Activated naive CD4-positive, alpha-beta T cell treated with anti-CD3 and anti-CD28 coated beads, Interleukin-2, amount 10 ng/mL, durations not matched to agents 7 days and 5 days (primary cell): Measurements from ENCODE around the gene UST.
"Not testable (repeated sequence)": the region's sequence is repeated elsewhere in the genome, so short reads cannot be mapped to it uniquely, and the experiment has no call there.

Source experiments
- CTCF ChIA-PET: fragments of 350-600 bp; sonication (Branson Sonifier 250); formaldehyde crosslinking; loops from one replicate; lab custom pipeline; 2021; ENCODE audit warnings: antibody characterized with exemption; lab: Charles Lee
- DNase-seq: peaks from one replicate; pipeline ENCODE4 v3.0.0-alpha.2; 2020
- H3K27ac Mint-ChIP-seq: one replicate; pipeline ENCODE4 v1.8.0; 2021; ENCODE audit warnings: mild to moderate bottlenecking, moderate library complexity, mixed read lengths
- H3K27me3 Mint-ChIP-seq: one replicate; pipeline ENCODE4 v1.8.0; 2021; ENCODE audit warnings: mild to moderate bottlenecking, mixed read lengths
- H3K36me3 Mint-ChIP-seq: one replicate; pipeline ENCODE4 v1.8.0; 2021; ENCODE audit warnings: mixed read lengths
- H3K4me1 Mint-ChIP-seq: one replicate; pipeline ENCODE4 v1.8.0; 2021; ENCODE audit warnings: mixed read lengths
- H3K4me3 Mint-ChIP-seq: one replicate; pipeline ENCODE4 v1.8.0; 2021; ENCODE audit warnings: mild to moderate bottlenecking, moderate library complexity, mixed read lengths
- H3K9me3 Mint-ChIP-seq: one replicate; pipeline ENCODE4 v1.8.0; 2021; ENCODE audit warnings: mixed read lengths

The UST gene

DNA sequence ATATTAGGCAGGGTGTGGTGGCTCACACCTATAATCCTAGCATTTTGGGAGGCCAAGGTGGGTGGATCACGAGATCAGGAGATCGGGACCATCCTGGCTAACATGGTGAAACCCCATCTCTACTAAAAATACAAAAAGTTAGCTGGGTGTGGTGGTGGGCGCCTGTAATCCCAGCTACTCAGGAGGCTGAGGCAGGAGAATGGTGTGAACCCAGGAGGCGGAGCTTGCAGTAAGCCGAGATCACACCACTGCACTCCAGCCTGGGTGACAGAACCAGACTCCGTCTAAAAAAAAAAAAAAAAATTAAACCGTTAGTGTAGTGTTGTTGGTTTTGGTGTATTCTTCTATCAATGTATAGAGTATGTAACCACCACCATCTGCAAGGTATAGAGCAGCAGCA lies 133.9 kb downstream of the UST start:
- H3K4me3 Mint-ChIP-seq, H3K36me3 Mint-ChIP-seq, CTCF ChIA-PET: not testable (repeated sequence)

DNA sequence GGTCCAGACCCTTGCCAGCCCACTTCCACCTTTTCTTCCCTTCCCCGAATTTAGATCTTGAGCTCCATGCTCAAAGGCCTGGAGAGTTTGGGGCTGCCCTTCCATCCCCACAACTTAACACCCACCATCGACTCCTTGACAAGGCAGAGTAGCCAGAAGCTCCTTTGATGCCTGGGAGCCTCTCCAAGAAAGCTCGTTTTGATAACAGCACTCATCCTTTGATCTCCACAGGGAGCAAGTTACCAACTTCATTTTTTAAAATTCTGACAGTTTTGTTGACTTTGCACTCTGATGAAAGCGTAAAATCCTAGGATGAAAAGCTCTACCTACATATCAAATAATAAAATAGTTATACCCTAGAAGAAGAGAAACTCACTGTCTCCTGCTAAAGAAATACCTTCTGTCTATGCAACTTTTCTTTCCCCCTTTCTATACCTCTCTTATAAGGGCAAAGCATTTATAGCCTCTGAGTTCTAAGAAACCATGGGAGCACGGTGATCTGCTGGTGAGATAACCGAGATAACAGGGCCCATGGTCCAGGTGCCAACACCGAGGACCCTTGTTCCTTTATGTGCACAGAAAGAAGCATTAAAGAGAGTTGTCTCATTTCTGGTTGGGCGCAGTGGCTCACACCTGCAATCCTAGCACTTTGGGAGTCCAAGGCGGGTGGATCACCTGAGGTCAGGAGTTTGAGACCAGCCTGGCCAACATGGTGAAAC lies 134.9 kb downstream of the UST start:
- Mint-ChIP-seq H3K4me3 (no peak overlapping the region), H3K27me3 (no peaks in the 10 kb centered on the region), H3K36me3 (no peaks in the 10 kb centered on the region), H3K4me1 (no peaks in the 10 kb centered on the region), H3K9me3 (no peaks in the 10 kb centered on the region), H3K27ac (no peak overlapping the region)
- no peak for DNase-seq
- CTCF ChIA-PET, result no interaction called here

More for the DNA sequence above, 133.9 kb downstream of the UST start:
- H3K27ac Mint-ChIP-seq, DNase-seq, H3K9me3 Mint-ChIP-seq, H3K27me3 Mint-ChIP-seq, H3K4me1 Mint-ChIP-seq: not testable (repeated sequence)

- Mint-ChIP-seq H3K27ac (no peak overlapping the region), H3K36me3 (no peaks in the 10 kb centered on the region), H3K27me3 (peaks cover 5% of the 10 kb centered on the region), H3K4me1 (no peaks in the 10 kb centered on the region), H3K4me3 (no peak overlapping the region), H3K9me3 (no peaks in the 10 kb centered on the region)
- CTCF ChIA-PET, result no interaction called here
- DNase-seq, result no peak
Measured at GRCh38 chr6:148883270-148883669, 136.4 kb downstream of the UST start.

DNA sequence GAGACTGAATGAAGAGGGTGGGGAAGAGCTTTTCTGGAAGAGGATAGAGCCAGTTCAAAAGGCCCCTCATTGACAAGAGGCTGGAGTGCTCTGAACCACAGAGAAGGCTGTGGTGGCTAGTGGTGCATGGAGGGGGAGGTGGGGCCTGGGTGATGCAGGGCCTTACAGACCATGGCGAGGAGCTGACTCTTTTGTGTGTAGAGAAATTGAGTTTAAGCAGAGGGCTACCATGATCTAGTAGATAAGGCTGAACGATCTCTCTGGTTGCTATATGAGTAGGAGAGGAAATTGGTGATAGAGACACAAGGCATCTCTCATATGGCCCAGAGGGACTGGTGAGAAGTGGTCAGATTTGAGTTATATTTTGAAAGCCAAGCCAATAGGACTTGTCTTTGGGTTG lies 137.6 kb downstream of the UST start:
- no peaks in the 10 kb centered on the region for H3K4me1 Mint-ChIP-seq
- H3K9me3 Mint-ChIP-seq, result no peaks in the 10 kb centered on the region
- H3K36me3 Mint-ChIP-seq, result no peaks in the 10 kb centered on the region
- H3K27me3 Mint-ChIP-seq, result peaks cover 5% of the 10 kb centered on the region
- H3K4me3 Mint-ChIP-seq, result no peak overlapping the region
- no peak for DNase-seq
- CTCF ChIA-PET, result no interaction called here
- no peak overlapping the region for H3K27ac Mint-ChIP-seq

GRCh38 chr6:148885136-148885865 lies 138.5 kb downstream of the UST start:
- CTCF ChIA-PET, result no interaction called here

DNA sequence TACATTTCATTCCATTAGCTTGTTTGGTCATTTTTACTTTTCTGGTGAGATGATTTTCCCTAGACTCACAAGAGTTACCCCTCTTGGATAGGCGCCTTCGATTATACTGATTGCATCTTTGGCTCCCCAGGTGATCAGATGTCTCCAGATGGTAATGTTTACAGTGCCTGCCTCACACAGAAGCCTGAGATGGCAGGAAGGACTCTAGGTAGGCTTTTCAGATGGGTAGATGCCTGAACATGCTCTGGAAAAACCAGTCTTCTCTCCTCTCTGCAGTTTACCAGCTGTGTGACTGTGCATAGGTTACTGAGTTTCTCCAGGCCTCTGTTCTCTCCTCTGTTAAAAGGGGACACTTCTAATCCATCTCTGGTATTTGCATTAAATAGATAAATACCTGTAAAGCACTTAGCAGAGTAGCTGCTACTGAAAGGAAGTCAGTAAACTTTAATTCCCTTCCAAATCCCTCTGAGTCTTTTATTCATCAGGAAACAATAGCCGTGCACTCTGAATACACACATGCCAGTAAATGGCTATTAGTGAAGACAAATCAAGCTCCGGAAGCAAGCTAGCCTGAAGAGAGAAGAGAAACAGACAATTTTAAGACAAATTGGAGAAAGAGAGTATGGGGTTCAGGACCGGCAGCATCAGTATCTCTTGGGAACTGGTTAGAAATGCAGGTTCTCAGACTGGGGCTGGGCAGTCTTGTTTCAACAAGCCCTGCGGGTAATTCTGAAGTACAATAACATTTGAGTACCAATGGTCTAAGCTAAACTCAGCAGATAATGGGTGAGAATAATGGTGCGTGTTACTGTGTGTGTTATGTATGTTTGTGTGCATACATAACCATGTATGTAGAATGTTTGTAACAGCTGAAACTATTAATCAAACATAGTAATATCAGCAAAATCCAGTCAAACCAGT lies 139.4 kb downstream of the UST start:
- no peaks in the 10 kb centered on the region for H3K9me3 Mint-ChIP-seq
- no peaks in the 10 kb centered on the region for H3K4me1 Mint-ChIP-seq
- peaks cover 1% of the 10 kb centered on the region for H3K36me3 Mint-ChIP-seq
- H3K27me3 Mint-ChIP-seq, result peaks cover 5% of the 10 kb centered on the region
- CTCF ChIA-PET, result interaction anchor here (0.6 kb wide), 1 partner anchor 13 kb away, joined by 3 read pairs; no protein-coding TSS in a partner anchor
- no peak for DNase-seq
- no peak overlapping the region for H3K27ac Mint-ChIP-seq
- H3K4me3 Mint-ChIP-seq, result no peak overlapping the region

More at GRCh38 chr6:148885136-148885865, 138.5 kb downstream of the UST start:
- DNase-seq, result no peak
- Mint-ChIP-seq H3K27ac (no peak overlapping the region), H3K4me1 (no peaks in the 10 kb centered on the region), H3K36me3 (no peaks in the 10 kb centered on the region), H3K4me3 (no peak overlapping the region), H3K9me3 (no peaks in the 10 kb centered on the region), H3K27me3 (peaks cover 5% of the 10 kb centered on the region)

DNA sequence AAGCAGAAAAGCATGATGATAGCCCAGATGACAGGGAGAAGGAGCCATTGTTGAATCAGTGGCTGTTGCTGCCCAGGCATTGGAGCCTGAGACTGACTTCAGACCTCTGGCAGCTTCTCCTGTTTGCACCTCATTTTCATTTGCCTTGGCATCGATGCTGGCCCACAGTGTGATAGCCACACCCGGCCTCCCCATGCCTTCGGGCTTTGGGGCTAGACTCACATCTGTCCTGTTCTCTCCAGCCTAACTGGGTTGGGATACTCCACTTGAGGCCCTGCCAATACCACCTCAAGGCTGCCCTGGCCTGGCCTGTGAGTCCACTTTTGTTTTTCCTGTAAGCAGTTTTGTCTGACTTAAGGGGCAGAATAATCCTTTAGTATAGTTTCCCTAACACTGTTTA lies 140.4 kb downstream of the UST start:
- Mint-ChIP-seq H3K27me3 (peaks cover 5% of the 10 kb centered on the region), H3K27ac (no peak overlapping the region), H3K36me3 (peaks cover 1% of the 10 kb centered on the region), H3K9me3 (no peaks in the 10 kb centered on the region), H3K4me1 (no peaks in the 10 kb centered on the region), H3K4me3 (no peak overlapping the region)
- CTCF ChIA-PET, result interaction anchor here (0.6 kb wide), 1 partner anchor 14 kb away, joined by 3 read pairs; no protein-coding TSS in a partner anchor
- DNase-seq, result no peak

DNA sequence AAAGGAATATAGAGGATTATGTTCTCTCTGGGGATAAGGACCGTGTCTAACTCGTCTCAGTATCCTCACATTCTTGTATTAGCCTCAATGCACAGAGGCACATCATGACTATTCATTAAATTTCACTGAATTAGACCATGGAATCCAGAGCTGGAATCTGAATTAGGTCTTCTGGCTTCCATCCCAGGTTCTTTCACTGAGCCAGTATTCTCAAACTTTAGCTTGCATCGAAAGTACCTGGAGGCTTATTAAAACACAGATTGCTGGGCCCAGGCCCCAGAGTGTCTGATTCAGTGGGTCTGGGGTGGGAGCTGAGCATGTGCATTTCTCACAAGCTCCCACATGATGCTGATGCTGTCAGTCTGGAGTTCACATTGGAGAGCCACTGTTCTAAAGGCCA lies 142.0 kb downstream of the UST start:
- H3K27ac Mint-ChIP-seq, result no peak overlapping the region
- H3K9me3 Mint-ChIP-seq, result no peaks in the 10 kb centered on the region
- peaks cover 1% of the 10 kb centered on the region for H3K36me3 Mint-ChIP-seq
- H3K4me3 Mint-ChIP-seq, result no peak overlapping the region
- no peaks in the 10 kb centered on the region for H3K4me1 Mint-ChIP-seq
- CTCF ChIA-PET, result no interaction called here
- H3K27me3 Mint-ChIP-seq, result peaks cover 9% of the 10 kb centered on the region
- DNase-seq, result no peak

DNA sequence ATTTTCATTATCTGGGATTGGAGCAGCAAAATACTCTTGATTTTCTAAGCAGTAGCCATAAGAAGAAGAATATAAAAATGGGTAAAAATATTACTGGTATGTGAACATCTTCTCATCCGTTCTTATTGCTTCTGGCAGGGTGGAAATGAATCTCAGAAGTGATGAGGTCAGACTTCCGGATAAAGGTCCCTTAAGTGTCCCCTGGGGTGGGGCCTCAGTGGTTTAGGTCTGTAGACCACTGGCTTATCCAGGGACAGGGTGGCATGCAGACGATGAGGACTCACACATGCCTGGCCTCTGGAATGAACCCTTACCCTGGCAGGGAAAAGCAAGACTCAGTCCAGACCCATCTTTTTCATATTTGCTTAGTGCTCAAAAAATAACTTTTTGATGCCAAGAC lies 143.3 kb downstream of the UST start:
- DNase-seq, result no peak
- Mint-ChIP-seq H3K9me3 (no peaks in the 10 kb centered on the region), H3K4me1 (no peaks in the 10 kb centered on the region), H3K4me3 (no peak overlapping the region), H3K27ac (no peak overlapping the region), H3K27me3 (peaks cover 13% of the 10 kb centered on the region), H3K36me3 (peaks cover 1% of the 10 kb centered on the region)
- CTCF ChIA-PET, result no interaction called here

DNA sequence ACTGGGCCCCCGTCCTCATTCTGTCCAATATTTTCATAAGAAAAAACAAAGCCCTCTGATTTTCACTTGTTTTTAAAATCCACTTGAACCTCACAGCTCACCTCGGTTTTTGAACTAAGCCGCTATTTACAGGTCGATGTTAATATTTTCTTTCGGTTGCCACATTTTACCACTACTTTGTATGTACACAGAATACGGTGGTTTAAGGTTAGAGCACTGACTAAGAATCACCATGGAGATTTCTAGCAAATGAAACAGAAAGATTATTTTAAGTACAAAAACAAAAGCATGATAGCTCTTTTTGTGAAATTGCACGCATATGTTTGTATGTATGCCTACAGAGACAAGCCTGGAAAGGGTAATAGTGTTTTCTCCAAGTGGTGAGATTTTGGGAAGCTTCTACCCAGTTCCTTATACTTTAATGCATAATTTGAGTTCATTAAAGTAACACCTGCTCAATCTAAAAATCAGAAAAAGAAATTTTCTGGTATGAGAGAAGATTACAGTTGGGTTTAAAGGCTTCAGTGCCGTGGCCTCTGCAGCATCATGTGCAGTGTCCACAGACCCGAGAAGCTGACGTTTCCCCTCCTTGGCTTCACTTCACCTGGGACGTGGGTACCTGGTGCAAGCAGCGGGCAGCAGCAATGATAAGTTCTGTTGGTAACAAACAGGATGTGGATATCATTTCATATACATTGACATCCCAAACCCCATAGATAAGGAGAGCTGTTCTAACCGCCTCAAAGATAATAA lies 144.0 kb downstream of the UST start:
- Mint-ChIP-seq H3K27ac (no peak overlapping the region), H3K4me3 (no peak overlapping the region), H3K27me3 (peaks cover 13% of the 10 kb centered on the region), H3K4me1 (no peaks in the 10 kb centered on the region), H3K9me3 (no peaks in the 10 kb centered on the region), H3K36me3 (peaks cover 1% of the 10 kb centered on the region)
- CTCF ChIA-PET, result no interaction called here
- no peak for DNase-seq

GRCh38 chr6:148891405-148891783 lies 144.6 kb downstream of the UST start:
- Mint-ChIP-seq H3K36me3 (peaks cover 1% of the 10 kb centered on the region), H3K27ac (no peak overlapping the region), H3K4me3 (no peak overlapping the region), H3K27me3 (peaks cover 13% of the 10 kb centered on the region), H3K4me1 (no peaks in the 10 kb centered on the region), H3K9me3 (no peaks in the 10 kb centered on the region)
- no peak for DNase-seq
- CTCF ChIA-PET, result no interaction called here

- no peak overlapping the region for H3K27ac Mint-ChIP-seq
- DNase-seq, result no peak
- H3K4me3 Mint-ChIP-seq, result no peak overlapping the region
- H3K4me1 Mint-ChIP-seq, result no peaks in the 10 kb centered on the region
- H3K36me3 Mint-ChIP-seq, result peaks cover 1% of the 10 kb centered on the region
- H3K9me3 Mint-ChIP-seq, result no peaks in the 10 kb centered on the region
- CTCF ChIA-PET, result no interaction called here
- H3K27me3 Mint-ChIP-seq, result peaks cover 13% of the 10 kb centered on the region
Measured at GRCh38 chr6:148892247-148892646, 145.4 kb downstream of the UST start.

GRCh38 chr6:148893073-148893472 lies 146.2 kb downstream of the UST start:
- Mint-ChIP-seq H3K9me3 (no peaks in the 10 kb centered on the region), H3K4me1 (no peaks in the 10 kb centered on the region)
- CTCF ChIA-PET, result no interaction called here

GRCh38 chr6:148893481-148893880 lies 146.7 kb downstream of the UST start:
- H3K27me3 Mint-ChIP-seq, result peaks cover 8% of the 10 kb centered on the region
- peaks cover 1% of the 10 kb centered on the region for H3K36me3 Mint-ChIP-seq
- no peaks in the 10 kb centered on the region for H3K9me3 Mint-ChIP-seq
- CTCF ChIA-PET, result no interaction called here
- DNase-seq, result no peak
- no peak overlapping the region for H3K27ac Mint-ChIP-seq
- H3K4me1 Mint-ChIP-seq, result no peaks in the 10 kb centered on the region
- no peak overlapping the region for H3K4me3 Mint-ChIP-seq

More at GRCh38 chr6:148893073-148893472, 146.2 kb downstream of the UST start:
- no peak for DNase-seq
- H3K27me3 Mint-ChIP-seq, result peaks cover 10% of the 10 kb centered on the region
- H3K36me3 Mint-ChIP-seq, result peaks cover 1% of the 10 kb centered on the region
- H3K4me3 Mint-ChIP-seq, result no peak overlapping the region
- H3K27ac Mint-ChIP-seq, result no peak overlapping the region
